PC-3 (cell line): ENCODE data around the gene PIGS. TPM values are rescaled to one million over a fixed set of nuclear protein-coding genes. Genes with fewer than 3 reads are reported as not detected.

Experiments
- ATAC-seq: fragments of 200-7000 bp; cut with Tn5 transposase; 2 replicates; pipeline ENCODE4 v1.9.1; 2020; ENCODE audit warnings: mild to moderate bottlenecking, moderate library complexity
- BruUV-seq: library from RNA; stranded (reverse); fragments of 400-500 nt; replicated peaks from 2 replicates; lab custom pipeline; 2021; lab: Mats Ljungman, UMichigan
- CTCF ChIA-PET: fragments of 300-600 bp; sonication (Branson Sonifier 250); formaldehyde crosslinking; loops from one replicate; lab custom pipeline; 2022; ENCODE audit warnings: antibody characterized with exemption; lab: Charles Lee
- POLR2A ChIA-PET: fragments of 300-600 bp; sonication (Branson Sonifier 250); formaldehyde crosslinking; loops from one replicate; lab custom pipeline; 2022; ENCODE audit warnings: antibody characterized with exemption; ENCODE audit not compliant: unreplicated experiment; lab: Charles Lee
- DNase-seq: peaks from one replicate; pipeline ENCODE4 v3.0.0-alpha.2; 2015
- H2AFZ ChIP-seq: fragments of 300-600 bp; sonication (generic); 2 replicates; pipeline ENCODE4 v1.6.0; 2016; ENCODE audit warnings: antibody characterized with exemption, low read length
- H3F3A ChIP-seq: fragments of 300-600 bp; sonication (generic); one replicate; pipeline ENCODE4 v1.6.0; 2017; ENCODE audit warnings: antibody characterized with exemption, low read length, control low read depth, mild to moderate bottlenecking; ENCODE audit not compliant: unreplicated experiment
- H3K27ac ChIP-seq: fragments of 300-600 bp; sonication (generic); 2 replicates; pipeline ENCODE4 v1.5.1; 2016; ENCODE audit warnings: mild to moderate bottlenecking, low read length
- H3K27me3 ChIP-seq: fragments of 300-600 bp; sonication (generic); 2 replicates; pipeline ENCODE4 v1.6.1; 2016; ENCODE audit warnings: low read length, mixed read lengths
- H3K36me3 ChIP-seq: fragments of 300-600 bp; sonication (generic); 2 replicates; pipeline ENCODE4 v1.6.1; 2016; ENCODE audit warnings: low read depth, mixed run types, low read length, mixed read lengths
- H3K4me1 ChIP-seq: fragments of 300-600 bp; sonication (generic); 2 replicates; pipeline ENCODE4 v1.5.1; 2016; ENCODE audit warnings: low read length; ENCODE audit not compliant: insufficient read depth
- H3K4me2 ChIP-seq: fragments of 300-600 bp; sonication (generic); 2 replicates; pipeline ENCODE4 v1.6.0; 2016; ENCODE audit warnings: low read length
- H3K4me3 ChIP-seq: fragments of 300-600 bp; sonication (generic); 2 replicates; pipeline ENCODE4 v1.5.1; 2016; ENCODE audit warnings: mild to moderate bottlenecking, low read length, mixed read lengths
- H3K79me2 ChIP-seq: fragments of 300-600 bp; sonication (generic); 2 replicates; pipeline ENCODE4 v1.6.1; 2017; ENCODE audit warnings: low read length, mixed read lengths
- H3K9ac ChIP-seq: fragments of 300-600 bp; sonication (generic); 2 replicates; pipeline ENCODE4 v1.6.0; 2016; ENCODE audit warnings: mild to moderate bottlenecking, low read length
- H3K9me2 ChIP-seq: fragments of 300-600 bp; sonication (generic); replicated peaks from 2 replicates; pipeline ENCODE4 v1.6.1; 2016; ENCODE audit warnings: mixed run types, low read length, mixed read lengths
- H3K9me3 ChIP-seq: fragments of 300-600 bp; sonication (generic); 2 replicates; pipeline ENCODE4 v1.6.1; 2016; ENCODE audit warnings: low read length, mixed read lengths
- H4K20me1 ChIP-seq: fragments of 300-600 bp; sonication (generic); 2 replicates; pipeline ENCODE4 v1.6.1; 2016; ENCODE audit warnings: low read length, mixed read lengths
- CTCF ChIP-seq: fragments of 300-600 bp; sonication (generic); conservative IDR thresholded peaks from 2 replicates; pipeline ENCODE4 v1.5.1; 2017; ENCODE audit warnings: antibody characterized with exemption, low read depth, mild to moderate bottlenecking, low read length
- EZH2 ChIP-seq: fragments of 300-600 bp; sonication (generic); IDR thresholded peaks from one replicate; pipeline ENCODE4 v1.6.1; 2017; ENCODE audit warnings: antibody characterized with exemption, mild to moderate bottlenecking, low read length; ENCODE audit not compliant: unreplicated experiment
- EZH2phosphoT487 ChIP-seq: fragments of 300-600 bp; sonication (generic); IDR thresholded peaks from 2 replicates; pipeline ENCODE4 v1.6.1; 2018; ENCODE audit warnings: mild to moderate bottlenecking, antibody characterized with exemption, low read length, borderline replicate concordance
- intact Hi-C: fragments of 100-400 bp; cut with micrococcal nuclease; formaldehyde crosslinking; loops from 2 replicates; pipeline ENCODE4 v1.9.0; 2023
- total RNA-seq: library from RNA; depleted of rRNA; stranded (reverse); fragments of >200 nt; gene quantifications from 2 replicates; pipeline ENCODE4 v1.2.3, GENCODE V29; 2014

Gene PIGS
- total RNA-seq, 1 experiment from 2014 or later: 15.8 TPM

DNA sequence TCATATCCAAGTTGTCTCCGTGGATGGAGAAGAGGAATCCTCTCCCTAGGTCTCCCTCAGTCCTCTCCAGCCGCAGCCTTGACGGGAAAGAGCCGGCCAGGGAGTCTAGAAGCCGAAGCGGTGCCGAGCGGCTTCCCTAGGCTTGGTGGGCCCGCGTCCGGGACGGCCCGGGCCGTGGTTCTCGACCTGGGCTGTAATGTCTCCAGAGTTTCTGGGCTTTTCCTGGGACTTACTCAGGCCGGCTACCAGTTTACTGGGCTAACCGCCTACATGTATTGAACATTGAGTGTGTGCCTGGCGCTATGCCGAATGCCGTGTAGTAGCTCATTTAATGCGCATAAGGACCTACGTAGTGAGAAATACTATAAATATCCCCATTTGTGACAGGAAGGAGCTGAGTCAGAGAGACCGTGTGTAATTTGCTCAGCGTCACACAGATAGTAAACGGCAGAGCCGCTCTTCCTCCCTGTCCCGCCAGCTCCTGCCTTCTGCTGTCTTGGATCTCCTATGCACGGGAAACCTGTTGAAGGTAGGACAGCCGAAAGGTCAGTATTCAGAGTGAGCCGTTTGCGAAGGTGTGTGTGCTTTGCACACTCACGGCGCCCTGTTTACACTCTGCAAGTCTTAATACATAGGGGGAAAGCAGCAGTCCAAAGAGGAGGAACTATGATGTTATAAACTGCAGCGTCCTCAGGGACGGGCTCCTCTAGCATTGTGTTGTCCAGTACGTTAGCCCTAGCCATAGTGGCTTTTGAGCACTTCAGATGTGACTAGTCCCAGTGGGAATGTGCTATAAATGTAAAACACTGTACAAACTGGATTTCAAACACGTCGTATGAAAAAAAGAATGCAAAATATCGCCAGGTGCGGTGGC lies 28.2 kb upstream of the PIGS start:
- Histone ChIP-seq H2AFZ (peak overlapping the region; percentile 98), H3K4me2 (peak overlapping the region; percentile 99), H3F3A (peaks cover 9% of the 10 kb centered on the region), H3K9me3 (no peaks in the 10 kb centered on the region), H3K36me3 (no peaks in the 10 kb centered on the region), H3K27me3 (no peaks in the 10 kb centered on the region), H3K79me2 (peaks cover 18% of the 10 kb centered on the region), H3K4me1 (peaks cover 8% of the 10 kb centered on the region; the same call in 1 of the 2 replicates), H3K4me3 (peak overlapping the region; percentile 98), H3K27ac (peak overlapping the region; percentile 98), H4K20me1 (no peaks in the 10 kb centered on the region), H3K9me2 (no peaks in the 10 kb centered on the region), H3K9ac (peak overlapping the region; percentile 91)
- no peak for TF ChIP-seq EZH2phosphoT487
- no peak for TF ChIP-seq EZH2
- no peak for TF ChIP-seq CTCF
- TSS peak; percentile 83 for BruUV-seq
- DNase-seq (peak; percentile 80), ATAC-seq (peak; percentile 77)
- CTCF ChIA-PET: no interaction called here
- POLR2A ChIA-PET: interaction anchor here (0.6 kb wide), 1 partner anchor 111 kb away, joined by 5 read pairs; no protein-coding TSS in a partner anchor
- intact Hi-C loops: no loop called here

GRCh38 chr17:28598799-28599310 lies 27.5 kb upstream of the PIGS start, which contains the start of gene SPAG5:
Gene SPAG5 (minus strand): TSS chr17:28599025. CDS start chr17:28598946, 79 bp downstream.
- Histone ChIP-seq H3F3A (peaks cover 9% of the 10 kb centered on the region), H3K9me3 (no peaks in the 10 kb centered on the region), H3K4me3 (peak within 1 kb of the TSS; percentile 98), H3K27ac (peak within 1 kb of the TSS; percentile 98), H3K9me2 (no peaks in the 10 kb centered on the region), H4K20me1 (no peaks in the 10 kb centered on the region), H3K9ac (peak within 1 kb of the TSS; percentile 91), H3K4me2 (peak within 1 kb of the TSS; percentile 99), H3K27me3 (no peaks in the 10 kb centered on the region), H3K4me1 (peaks cover 8% of the 10 kb centered on the region; the same call in 1 of the 2 replicates), H3K79me2 (peaks cover 21% of the 10 kb centered on the region), H3K36me3 (no peaks in the 10 kb centered on the region), H2AFZ (peak within 1 kb of the TSS; percentile 98)
- ChIA-PET POLR2A (no interaction called here), CTCF (no interaction called here)
- peak; percentile 90 for DNase-seq
- peak; percentile 80 for ATAC-seq
- no TSS peak for BruUV-seq
- TF ChIP-seq CTCF: no peak
- TF ChIP-seq EZH2: no peak
- TF ChIP-seq EZH2phosphoT487: no peak
- intact Hi-C loops: no loop called here
